HepG2 (cell line): ENCODE data around the gene HYOU1.

Source experiments
- ATF2 ChIP-seq: sonication (generic); formaldehyde crosslinking; IDR thresholded peaks from 2 replicates; pipeline ENCODE4 v1.4.0; 2020; ENCODE audit warnings: missing genetic modification reagents
- CSRNP2 ChIP-seq: sonication (generic); formaldehyde crosslinking; conservative IDR thresholded peaks from 2 replicates; pipeline ENCODE4 v1.8.0; 2022; ENCODE audit warnings: low read depth, missing genetic modification reagents
- CTCF ChIP-seq: sonication (generic); formaldehyde crosslinking; IDR thresholded peaks from 2 replicates; pipeline ENCODE4 v1.5.0; 2020; ENCODE audit warnings: mild to moderate bottlenecking, missing genetic modification reagents, moderate library complexity
- DBP ChIP-seq: sonication (generic); formaldehyde crosslinking; IDR thresholded peaks from 2 replicates; pipeline ENCODE4 v1.4.0; 2020; ENCODE audit warnings: missing genetic modification reagents; ENCODE audit errors: not compliant biosample characterization
- FOXK2 ChIP-seq: fragments of 450-650 bp; IDR thresholded peaks from 2 replicates; pipeline ENCODE4 v1.6.1; 2016
- IRF1 ChIP-seq: sonication (generic); formaldehyde crosslinking; IDR thresholded peaks from 2 replicates; pipeline ENCODE4 v1.4.0; 2020; ENCODE audit warnings: low read depth, mild to moderate bottlenecking, missing genetic modification reagents
- POLR2A ChIP-seq, 2 experiments: IDR thresholded peaks; 2 replicates each; pipeline ENCODE4 v1.6.1; 2011; ENCODE audit warnings: low read depth in 2 of 2, low read length in 2 of 2, mild to moderate bottlenecking in 1 of 2, moderate library complexity in 1 of 2; ENCODE audit not compliant: insufficient read depth in 1 of 2
- POLR2AphosphoS5 ChIP-seq: IDR thresholded peaks from 2 replicates; pipeline ENCODE4 v1.6.1; 2012; ENCODE audit warnings: low read depth, low read length
- RAD51 ChIP-seq: fragments of 450-650 bp; IDR thresholded peaks from 2 replicates; pipeline ENCODE4 v1.6.1; 2016; ENCODE audit warnings: borderline replicate concordance
- SP1 ChIP-seq, 2 experiments: fragments of 450-650 bp in 1 of 2; sonication (generic) in 1 of 2; formaldehyde crosslinking in 1 of 2; IDR thresholded peaks; 2 replicates each; pipeline versions ENCODE4 v1.4.0 to v1.6.1; 2016 to 2020; ENCODE audit warnings: missing genetic modification reagents in 1 of 2
- TF ChIP-seq, protein P1 (sequence below): fragments of 450-650 bp; IDR thresholded peaks from 2 replicates; pipeline ENCODE4 v1.6.1; 2017; ENCODE audit warnings: mild to moderate bottlenecking

GRCh38 chr11:119038884-119039283 lies 18.1 kb downstream of the HYOU1 start:
- TF ChIP-seq ATF2 (CRISPR knock-in tag) (no peak), RAD51 (no peak), CTCF (CRISPR knock-in tag) (no peak), DBP (no peak), SP1 (IDR thresholded peaks at IDR 0.05) (no peak), SP1 (CRISPR knock-in tag; IDR thresholded peaks at IDR 0.05) (no peak), CSRNP2 (CRISPR knock-in tag) (no peak), POLR2AphosphoS5 (no peak), FOXK2 (no peak), IRF1 (CRISPR knock-in tag) (no peak), POLR2A (IDR thresholded peaks at IDR 0.05; ENCODE audit: insufficient read depth in 1 of 2, low read depth in 2 of 2, low read length in 2 of 2) (no peak)
- TF ChIP-seq, protein P1, sequence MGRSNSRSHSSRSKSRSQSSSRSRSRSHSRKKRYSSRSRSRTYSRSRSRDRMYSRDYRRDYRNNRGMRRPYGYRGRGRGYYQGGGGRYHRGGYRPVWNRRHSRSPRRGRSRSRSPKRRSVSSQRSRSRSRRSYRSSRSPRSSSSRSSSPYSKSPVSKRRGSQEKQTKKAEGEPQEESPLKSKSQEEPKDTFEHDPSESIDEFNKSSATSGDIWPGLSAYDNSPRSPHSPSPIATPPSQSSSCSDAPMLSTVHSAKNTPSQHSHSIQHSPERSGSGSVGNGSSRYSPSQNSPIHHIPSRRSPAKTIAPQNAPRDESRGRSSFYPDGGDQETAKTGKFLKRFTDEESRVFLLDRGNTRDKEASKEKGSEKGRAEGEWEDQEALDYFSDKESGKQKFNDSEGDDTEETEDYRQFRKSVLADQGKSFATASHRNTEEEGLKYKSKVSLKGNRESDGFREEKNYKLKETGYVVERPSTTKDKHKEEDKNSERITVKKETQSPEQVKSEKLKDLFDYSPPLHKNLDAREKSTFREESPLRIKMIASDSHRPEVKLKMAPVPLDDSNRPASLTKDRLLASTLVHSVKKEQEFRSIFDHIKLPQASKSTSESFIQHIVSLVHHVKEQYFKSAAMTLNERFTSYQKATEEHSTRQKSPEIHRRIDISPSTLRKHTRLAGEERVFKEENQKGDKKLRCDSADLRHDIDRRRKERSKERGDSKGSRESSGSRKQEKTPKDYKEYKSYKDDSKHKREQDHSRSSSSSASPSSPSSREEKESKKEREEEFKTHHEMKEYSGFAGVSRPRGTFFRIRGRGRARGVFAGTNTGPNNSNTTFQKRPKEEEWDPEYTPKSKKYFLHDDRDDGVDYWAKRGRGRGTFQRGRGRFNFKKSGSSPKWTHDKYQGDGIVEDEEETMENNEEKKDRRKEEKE = no peak
